Measurements from ENCODE around the gene EEF1G.
"Not testable (repeated sequence)": the region's sequence is repeated elsewhere in the genome, so short reads cannot be mapped to it uniquely, and the experiment has no call there.

The EEF1G gene

GRCh38 chr11:62621027-62621566, 47.4 kb upstream of the EEF1G start:
- Histone ChIP-seq H3K9ac (ENCODE audit: low read length) (peak overlapping the region; percentile 96), H3F3A (ENCODE audit: insufficient read depth) (peaks cover 29% of the 10 kb centered on the region), H3K4me3 (ENCODE audit: insufficient read depth, low read length, poor library complexity, severe bottlenecking) (peak overlapping the region; percentile 97), H3K79me2 (ENCODE audit: insufficient read depth, low read length) (peaks cover 18% of the 10 kb centered on the region), H3K27me3 (ENCODE audit: low read length) (no peaks in the 10 kb centered on the region), H3K36me3 (ENCODE audit: low read length) (no peaks in the 10 kb centered on the region), H3K4me2 (ENCODE audit: low read depth, low read length, poor library complexity, severe bottlenecking) (peak overlapping the region; percentile 97), H3K9me2 (replicated peaks; ENCODE audit: insufficient read depth, low read length) (no peaks in the 10 kb centered on the region), H2AFZ (ENCODE audit: low read depth, low read length, severe bottlenecking) (peak overlapping the region; percentile 62), H3K27ac (ENCODE audit: low read depth, low read length) (peak overlapping the region; percentile 89), H3K9me3 (ENCODE audit: insufficient read depth, low read length) (no peaks in the 10 kb centered on the region), H4K20me1 (ENCODE audit: low read depth, low read length) (no peaks in the 10 kb centered on the region)
- TF ChIP-seq CTCF (IDR thresholded peaks at IDR 0.05; ENCODE audit: insufficient read depth, low read length, poor library complexity, severe bottlenecking) (no peak), EZH2phosphoT487 (conservative IDR thresholded peaks at IDR 0.05; ENCODE audit: low read length) (no peak)

DNA sequence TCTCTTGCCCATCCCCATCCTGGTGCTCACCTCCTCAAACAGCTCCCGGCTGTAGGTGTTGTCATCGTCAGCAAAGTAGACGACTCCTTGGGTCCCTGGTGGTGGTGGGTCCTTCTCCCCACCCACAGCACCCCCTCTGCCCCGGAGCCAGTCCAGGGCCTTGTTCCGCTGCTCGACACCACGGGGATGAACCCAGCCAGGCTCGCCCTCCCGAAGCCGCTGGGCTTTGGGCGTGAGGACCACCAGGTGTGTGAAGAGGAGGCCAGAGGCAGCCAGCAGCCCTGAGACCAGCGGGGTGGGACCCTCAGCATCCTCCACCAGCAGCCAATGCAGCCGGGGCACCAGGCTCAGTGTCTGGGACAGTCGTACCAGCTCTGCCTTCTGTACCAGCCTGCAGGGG, 43.3 kb upstream of the EEF1G start:
- H3F3A ChIP-seq (ENCODE audit: insufficient read depth): peaks cover 18% of the 10 kb centered on the region
- not testable (repeated sequence) for H3K4me2 ChIP-seq (ENCODE audit: low read depth, low read length, poor library complexity, severe bottlenecking); H3K9me2 ChIP-seq (replicated peaks; ENCODE audit: insufficient read depth, low read length); H3K4me3 ChIP-seq (ENCODE audit: insufficient read depth, low read length, poor library complexity, severe bottlenecking); H3K36me3 ChIP-seq (ENCODE audit: low read length); H3K9ac ChIP-seq (ENCODE audit: low read length); H3K9me3 ChIP-seq (ENCODE audit: insufficient read depth, low read length); H3K27ac ChIP-seq (ENCODE audit: low read depth, low read length); H4K20me1 ChIP-seq (ENCODE audit: low read depth, low read length); H3K27me3 ChIP-seq (ENCODE audit: low read length); H2AFZ ChIP-seq (ENCODE audit: low read depth, low read length, severe bottlenecking)
- peaks cover 18% of the 10 kb centered on the region for H3K79me2 ChIP-seq (ENCODE audit: insufficient read depth, low read length)

DNA sequence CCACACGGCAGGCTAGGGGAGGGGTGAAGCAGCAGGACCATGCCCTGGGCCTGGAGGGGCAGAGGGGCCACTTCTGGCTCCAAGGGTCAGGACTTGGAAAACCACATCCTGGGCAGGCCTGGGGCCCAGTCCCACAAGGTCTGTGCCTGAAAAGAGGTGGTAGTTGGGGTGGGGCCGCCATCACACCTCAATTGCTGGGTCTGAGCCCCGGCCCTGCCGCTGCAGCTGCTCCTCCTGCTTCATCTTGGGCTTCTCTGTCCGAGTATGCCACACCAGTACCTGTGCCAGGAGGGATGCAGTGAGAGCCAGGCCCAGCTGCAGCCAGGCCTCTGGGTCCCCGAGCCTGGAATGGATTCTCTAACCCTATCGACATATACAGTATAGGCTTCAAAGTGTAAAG, 41.8 kb upstream of the EEF1G start:
- H3K27me3 ChIP-seq (ENCODE audit: low read length): no peaks in the 10 kb centered on the region
- no peaks in the 10 kb centered on the region for H3K9me3 ChIP-seq (ENCODE audit: insufficient read depth, low read length)
- H3K9ac ChIP-seq (ENCODE audit: low read length): no peak overlapping the region
- no peak overlapping the region for H3K4me3 ChIP-seq (ENCODE audit: insufficient read depth, low read length, poor library complexity, severe bottlenecking)
- no peak for TF ChIP-seq EZH2phosphoT487 (conservative IDR thresholded peaks at IDR 0.05; ENCODE audit: low read length)
- TF ChIP-seq CTCF (IDR thresholded peaks at IDR 0.05; ENCODE audit: insufficient read depth, low read length, poor library complexity, severe bottlenecking): no peak
- H3K27ac ChIP-seq (ENCODE audit: low read depth, low read length): no peak overlapping the region
- H3K79me2 ChIP-seq (ENCODE audit: insufficient read depth, low read length): peaks cover 21% of the 10 kb centered on the region
- no peak overlapping the region for H3K4me2 ChIP-seq (ENCODE audit: low read depth, low read length, poor library complexity, severe bottlenecking)
- H2AFZ ChIP-seq (ENCODE audit: low read depth, low read length, severe bottlenecking): no peak overlapping the region
- no peaks in the 10 kb centered on the region for H3K9me2 ChIP-seq (replicated peaks; ENCODE audit: insufficient read depth, low read length)
- peaks cover 14% of the 10 kb centered on the region for H3F3A ChIP-seq (ENCODE audit: insufficient read depth)
- no peaks in the 10 kb centered on the region for H4K20me1 ChIP-seq (ENCODE audit: low read depth, low read length)
- no peaks in the 10 kb centered on the region for H3K36me3 ChIP-seq (ENCODE audit: low read length)

GRCh38 chr11:62614275-62614674, 40.6 kb upstream of the EEF1G start:
- Histone ChIP-seq H3K9me2 (replicated peaks; ENCODE audit: insufficient read depth, low read length) (no peaks in the 10 kb centered on the region), H3K9me3 (ENCODE audit: insufficient read depth, low read length) (no peaks in the 10 kb centered on the region), H3K4me2 (ENCODE audit: low read depth, low read length, poor library complexity, severe bottlenecking) (no peak overlapping the region), H3K4me3 (ENCODE audit: insufficient read depth, low read length, poor library complexity, severe bottlenecking) (no peak overlapping the region), H4K20me1 (ENCODE audit: low read depth, low read length) (no peaks in the 10 kb centered on the region), H3K27me3 (ENCODE audit: low read length) (no peaks in the 10 kb centered on the region), H3K79me2 (ENCODE audit: insufficient read depth, low read length) (peaks cover 15% of the 10 kb centered on the region; the same call in 1 of the 2 replicates), H3K9ac (ENCODE audit: low read length) (no peak overlapping the region), H3K36me3 (ENCODE audit: low read length) (no peaks in the 10 kb centered on the region), H3F3A (ENCODE audit: insufficient read depth) (peaks cover 14% of the 10 kb centered on the region), H3K27ac (ENCODE audit: low read depth, low read length) (no peak overlapping the region), H2AFZ (ENCODE audit: low read depth, low read length, severe bottlenecking) (no peak overlapping the region)
- TF ChIP-seq CTCF (IDR thresholded peaks at IDR 0.05; ENCODE audit: insufficient read depth, low read length, poor library complexity, severe bottlenecking): no peak
- TF ChIP-seq EZH2phosphoT487 (conservative IDR thresholded peaks at IDR 0.05; ENCODE audit: low read length): no peak

Data from SU-DHL-6 (cell line).